PC-3 (cell line): ENCODE measurements around the gene SP140.

Experiments used
- CTCF ChIP-seq: fragments of 300-600 bp; sonication (generic); conservative IDR thresholded peaks from 2 replicates; pipeline ENCODE4 v1.5.1; 2017; ENCODE audit warnings: antibody characterized with exemption, low read depth, mild to moderate bottlenecking, low read length
- EZH2phosphoT487 ChIP-seq: fragments of 300-600 bp; sonication (generic); IDR thresholded peaks from 2 replicates; pipeline ENCODE4 v1.6.1; 2018; ENCODE audit warnings: mild to moderate bottlenecking, antibody characterized with exemption, low read length, borderline replicate concordance

- TF ChIP-seq CTCF (no peak), EZH2phosphoT487 (no peak)
Measured at GRCh38 chr2:230205721-230206120, 19.8 kb upstream of the SP140 start.
